ENCODE measurements around the gene SCPEP1. TPM values are rescaled to one million over a fixed set of nuclear protein-coding genes. Genes with fewer than 3 reads are reported as not detected.

The SCPEP1 gene
- total RNA-seq, 1 donor from 2014 or later: 176 TPM

- H3K27me3 ChIP-seq: no peaks in the 10 kb centered on the region
- no peaks in the 10 kb centered on the region for H3K4me1 ChIP-seq
- H3K36me3 ChIP-seq: peaks cover 39% of the 10 kb centered on the region
- ATAC-seq (peak; percentile 89), DNase-seq (peak; percentile 73)
- H3K27ac ChIP-seq: peak overlapping the region; percentile 17
- no peak overlapping the region for H3K4me3 ChIP-seq
- H3K9me3 ChIP-seq: no peaks in the 10 kb centered on the region
- no peak for TF ChIP-seq CTCF (IDR thresholded peaks at IDR 0.05)
- intact Hi-C loops (cut with DNase I): no loop called here
Observed at GRCh38 chr17:56985371-56986162, 7.6 kb downstream of the SCPEP1 start.

GRCh38 chr17:56987283-56987834, 9.4 kb downstream of the SCPEP1 start:
- intact Hi-C loops (cut with DNase I): no loop called here
- H3K36me3 ChIP-seq: peaks cover 54% of the 10 kb centered on the region
- TF ChIP-seq CTCF (IDR thresholded peaks at IDR 0.05): no peak
- no peaks in the 10 kb centered on the region for H3K9me3 ChIP-seq
- no peaks in the 10 kb centered on the region for H3K27me3 ChIP-seq
- no peaks in the 10 kb centered on the region for H3K4me1 ChIP-seq
- ATAC-seq (no peak), DNase-seq (no peak)
- H3K4me3 ChIP-seq: no peak overlapping the region
- H3K27ac ChIP-seq: no peak overlapping the region

GRCh38 chr17:56988901-56989572, 11.1 kb downstream of the SCPEP1 start:
- DNase-seq (no peak), ATAC-seq (no peak)
- H3K4me3 ChIP-seq: no peak overlapping the region
- H3K27ac ChIP-seq: no peak overlapping the region
- TF ChIP-seq CTCF (IDR thresholded peaks at IDR 0.05): no peak
- peaks cover 67% of the 10 kb centered on the region for H3K36me3 ChIP-seq
- no peaks in the 10 kb centered on the region for H3K4me1 ChIP-seq
- intact Hi-C loops (cut with DNase I): no loop called here
- no peaks in the 10 kb centered on the region for H3K9me3 ChIP-seq
- no peaks in the 10 kb centered on the region for H3K27me3 ChIP-seq

- intact Hi-C loops (cut with DNase I): no loop called here
- ATAC-seq (no peak), DNase-seq (no peak)
- Histone ChIP-seq H3K36me3 (peaks cover 84% of the 10 kb centered on the region), H3K4me3 (no peak overlapping the region), H3K9me3 (no peaks in the 10 kb centered on the region), H3K27ac (no peak overlapping the region), H3K4me1 (no peaks in the 10 kb centered on the region), H3K27me3 (no peaks in the 10 kb centered on the region)
- TF ChIP-seq CTCF (IDR thresholded peaks at IDR 0.05): no peak
Observed at GRCh38 chr17:56992364-56992763, 14.4 kb downstream of the SCPEP1 start.

GRCh38 chr17:56994009-56994792, 16.3 kb downstream of the SCPEP1 start:
- DNase-seq (no peak), ATAC-seq (peak; percentile 88)
- intact Hi-C loops (cut with DNase I): no loop called here
- Histone ChIP-seq H3K27ac (peak overlapping the region; percentile 1), H3K9me3 (no peaks in the 10 kb centered on the region), H3K27me3 (no peaks in the 10 kb centered on the region), H3K4me1 (no peaks in the 10 kb centered on the region), H3K4me3 (no peak overlapping the region), H3K36me3 (peaks cover 85% of the 10 kb centered on the region)
- no peak for TF ChIP-seq CTCF (IDR thresholded peaks at IDR 0.05)
